Measurements from ENCODE around the gene RNF208.

GRCh38 chr9:137171149-137171900, 50.7 kb downstream of the RNF208 start:
- no peak for TF ChIP-seq CTCF (optimal IDR thresholded peaks at IDR 0.05 in 1 of 3, IDR thresholded peaks at IDR 0.05 in 1 of 3, conservative IDR thresholded peaks at IDR 0.05 in 1 of 3; ENCODE audit: extremely low read depth in 1 of 3, insufficient read depth in 2 of 3, low read length in 3 of 3)
- no peak for TF ChIP-seq EZH2 (IDR thresholded peaks at IDR 0.05; ENCODE audit: low read length)
